Subcutaneous adipose tissue (tissue), 4 donors: ENCODE results near the gene MINDY4B. TPM values are rescaled to one million over a fixed set of nuclear protein-coding genes. Genes with fewer than 3 reads are reported as not detected.

Experiments
- total RNA-seq, 4 donors: library from RNA; depleted of rRNA; stranded (reverse); fragments of >200 nt; gene quantifications; one replicate each; pipeline ENCODE4 v1.1.0, GENCODE V29; 2016

MINDY4B gene
- total RNA-seq, 4 donors from 2014 or later = not detected

Other genes starting within 250 kb of the MINDY4B start
- gene ERICH6, start 201.5 kb downstream of the MINDY4B start, total RNA-seq = not detected
- 10 to 100 TPM; 25.3 to 37.9 (median 28.0) TPM for gene SIAH2, start 142.3 kb downstream of the MINDY4B start, total RNA-seq
- gene CLRN1, start 67.3 kb upstream of the MINDY4B start, total RNA-seq = not detected
- under 1 TPM; under 0.01 to 0.34 (median 0.27) TPM for gene MED12L, start 180.2 kb upstream of the MINDY4B start, total RNA-seq